GM10248 (cell line): ENCODE measurements around the gene RTEL1.

Experiments
- CTCF ChIA-PET: fragments of 300-600 bp; sonication (Branson Sonifier 250); formaldehyde crosslinking; extraction: SDS; loops from one replicate; lab custom pipeline; 2021; ENCODE audit warnings: antibody characterized with exemption; lab: Yijun Ruan, JAX
- POLR2A ChIA-PET: fragments of 350-650 bp; sonication (Branson Sonifier 250); formaldehyde crosslinking; extraction: SDS; loops from one replicate; lab custom pipeline; 2020; ENCODE audit warnings: antibody characterized with exemption; lab: Yijun Ruan, JAX
- DNase-seq: peaks from one replicate; pipeline ENCODE4 v3.0.0; 2012; ENCODE audit errors: extremely low spot score
- CTCF ChIP-seq: IDR thresholded peaks from 2 replicates; pipeline ENCODE4 v1.5.1; 2012; ENCODE audit warnings: mild to moderate bottlenecking, low read depth; ENCODE audit errors: extremely low read depth, missing control alignments, control extremely low read depth

Gene RTEL1

GRCh38 chr20:63617092-63617875 lies 40.8 kb upstream of the RTEL1 start:
- POLR2A ChIA-PET = no interaction called here
- TF ChIP-seq CTCF = no peak
- DNase-seq = no peak

GRCh38 chr20:63617876-63618265 lies 40.2 kb upstream of the RTEL1 start:
- POLR2A ChIA-PET = no interaction called here
- CTCF ChIA-PET = interaction anchor here (1.0 to 3.1 kb wide), 4 partner anchors 9 to 37 kb away, joined by 3 to 9 read pairs (median 7); partner anchors contain the start of gene GMEB2
- TF ChIP-seq CTCF = no peak
- no peak for DNase-seq

More at GRCh38 chr20:63617092-63617875, 40.8 kb upstream of the RTEL1 start:
- CTCF ChIA-PET = interaction anchor here (1.0 to 3.1 kb wide), 5 partner anchors 10 to 36 kb away, joined by 3 to 9 read pairs (median 7); partner anchors contain the start of gene GMEB2

- POLR2A ChIA-PET = no interaction called here
- TF ChIP-seq CTCF = no peak
- DNase-seq = no peak
- CTCF ChIA-PET = interaction anchor here (0.8 to 3.1 kb wide), 5 partner anchors 9 to 37 kb away, joined by 3 to 9 read pairs (median 7); partner anchors contain the start of gene GMEB2
Measured at GRCh38 chr20:63618291-63618980, 39.7 kb upstream of the RTEL1 start.

DNA sequence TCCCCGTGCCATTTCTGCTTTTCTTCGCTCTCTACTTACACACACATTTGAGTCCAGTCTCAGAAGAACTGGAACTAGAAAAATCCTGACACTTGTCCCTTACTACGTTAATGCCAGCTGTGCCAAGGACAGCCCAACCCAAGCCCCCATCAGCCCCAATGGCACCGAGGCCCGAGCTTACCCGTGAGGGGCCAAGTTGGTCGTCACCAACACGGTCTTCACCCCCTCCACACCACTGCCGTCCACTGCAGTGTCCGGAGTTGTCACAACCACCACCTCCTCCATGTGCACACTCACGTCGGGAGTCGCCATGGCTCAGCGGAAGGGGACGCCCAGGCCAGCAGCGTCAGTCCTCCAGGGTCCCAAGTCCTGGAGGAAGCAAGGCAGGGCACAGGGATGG lies 39.0 kb upstream of the RTEL1 start:
- POLR2A ChIA-PET = no interaction called here
- DNase-seq = no peak
- TF ChIP-seq CTCF = no peak
- CTCF ChIA-PET = interaction anchor here (0.8 to 3.1 kb wide), 3 partner anchors 8 to 38 kb away, joined by 3 to 9 read pairs (median 7); partner anchors contain the start of gene GMEB2

DNA sequence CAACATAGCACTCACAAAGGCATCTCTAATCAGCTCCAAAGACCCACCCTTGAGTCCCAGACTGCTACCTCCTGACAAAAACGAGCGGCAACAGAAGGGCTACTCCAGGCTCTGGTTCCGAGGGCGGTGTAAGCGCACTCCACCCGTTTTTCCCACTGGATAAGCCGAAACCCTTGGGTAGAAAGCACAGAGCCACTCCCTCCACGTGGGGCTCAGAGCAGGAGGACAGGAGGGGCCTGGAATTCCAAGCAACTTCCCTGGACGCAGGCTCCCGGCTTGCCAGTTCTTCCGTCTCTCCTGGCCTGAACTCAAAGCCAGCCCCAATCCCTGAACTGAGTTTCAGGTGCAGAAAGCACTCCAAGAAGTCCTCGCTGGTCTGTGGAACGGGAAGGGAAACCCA lies 38.6 kb upstream of the RTEL1 start:
- TF ChIP-seq CTCF = no peak
- POLR2A ChIA-PET = no interaction called here
- CTCF ChIA-PET = interaction anchor here (0.8 to 2.1 kb wide), 2 partner anchors 22 to 38 kb away, joined by 3 to 7 read pairs; no protein-coding TSS in a partner anchor
- no peak for DNase-seq

- no peak for TF ChIP-seq CTCF
- CTCF ChIA-PET = interaction anchor here (1.2 kb wide), 1 partner anchor 21 kb away, joined by 3 read pairs; no protein-coding TSS in a partner anchor
- DNase-seq = no peak
- POLR2A ChIA-PET = no interaction called here
Measured at GRCh38 chr20:63620991-63621390, 37.1 kb upstream of the RTEL1 start.
